Gastroesophageal sphincter (tissue), 4 donors: ENCODE data around the gene OXNAD1. TPM values are rescaled to one million over a fixed set of nuclear protein-coding genes. Genes with fewer than 3 reads are reported as not detected.

ENCODE experiments used
- ATAC-seq: fragments of 150-250 bp; one replicate; pipeline ENCODE4 v1.9.1; 2016; ENCODE audit warnings: mild to moderate bottlenecking, moderate library complexity
- H3K27ac ChIP-seq, 4 donors: fragments of 200-600 bp; sonication (generic) in 3 of 4; 1 replicate in 3 of 4; 2 replicates in 1 of 4; pipeline ENCODE4 v1.5.1; 2016 to 2019
- H3K27me3 ChIP-seq: fragments of 200-600 bp; sonication (generic); one replicate; pipeline ENCODE4 v1.5.1; 2019
- H3K36me3 ChIP-seq, 2 donors: fragments of 200-600 bp; sonication (generic); one replicate each; pipeline ENCODE4 v1.5.1; 2019; ENCODE audit warnings: control low read depth in 1 of 2
- H3K4me1 ChIP-seq, 3 donors: fragments of 200-600 bp; sonication (generic); 1 replicate in 2 of 3; 2 replicates in 1 of 3; pipeline ENCODE4 v1.5.1; 2016 to 2019; ENCODE audit warnings: control low read depth in 2 of 3
- H3K4me3 ChIP-seq, 2 donors: fragments of 200-600 bp; sonication (generic); one replicate each; pipeline ENCODE4 v1.5.1; 2019; ENCODE audit warnings: mild to moderate bottlenecking in 1 of 2, moderate library complexity in 1 of 2
- H3K9me3 ChIP-seq, 3 donors: fragments of 200-600 bp; sonication (generic); one replicate each; pipeline ENCODE4 v1.5.1; 2017 to 2019; ENCODE audit warnings: control low read depth in 2 of 3
- EP300 ChIP-seq: sonication (generic); formaldehyde crosslinking; IDR thresholded peaks from one replicate; pipeline ENCODE4 v1.6.1; 2017; ENCODE audit warnings: antibody characterized with exemption, mild to moderate bottlenecking
- POLR2A ChIP-seq, 2 donors: fragments of 450-650 bp; IDR thresholded peaks; one replicate each; pipeline ENCODE4 v1.6.1; 2017; ENCODE audit warnings: antibody characterized with exemption in 2 of 2, mild to moderate bottlenecking in 2 of 2, moderate library complexity in 1 of 2
- POLR2AphosphoS5 ChIP-seq: sonication (generic); formaldehyde crosslinking; IDR thresholded peaks from one replicate; pipeline ENCODE4 v1.6.1; 2017; ENCODE audit warnings: antibody characterized with exemption
- WGBS, 2 donors: methylation state at CpG; one replicate each; pipeline ENCODE4 v1.1.5; 2018; ENCODE audit warnings: low coverage in 1 of 2; 5-methylcytosine and 5-hydroxymethylcytosine counted together
- total RNA-seq, 4 donors: library from RNA; depleted of rRNA; stranded (reverse); fragments of >200 nt; gene quantifications; one replicate each; pipeline ENCODE4 v1.1.0, GENCODE V29; 2016
- TF ChIP-seq, protein P1 (sequence below), 4 experiments: fragments of 200-600 bp in 2 of 4; fragments of 450-650 bp in 2 of 4; sonication (generic) in 1 of 4; IDR thresholded peaks; one replicate each; pipeline ENCODE4 v1.5.1; 2017 to 2019; ENCODE audit warnings: antibody characterized with exemption in 4 of 4, mild to moderate bottlenecking in 2 of 4, moderate library complexity in 2 of 4

OXNAD1 gene
- total RNA-seq, 4 donors from 2014 or later, result 10.2 to 13.2 (median 12.4) TPM

DNA sequence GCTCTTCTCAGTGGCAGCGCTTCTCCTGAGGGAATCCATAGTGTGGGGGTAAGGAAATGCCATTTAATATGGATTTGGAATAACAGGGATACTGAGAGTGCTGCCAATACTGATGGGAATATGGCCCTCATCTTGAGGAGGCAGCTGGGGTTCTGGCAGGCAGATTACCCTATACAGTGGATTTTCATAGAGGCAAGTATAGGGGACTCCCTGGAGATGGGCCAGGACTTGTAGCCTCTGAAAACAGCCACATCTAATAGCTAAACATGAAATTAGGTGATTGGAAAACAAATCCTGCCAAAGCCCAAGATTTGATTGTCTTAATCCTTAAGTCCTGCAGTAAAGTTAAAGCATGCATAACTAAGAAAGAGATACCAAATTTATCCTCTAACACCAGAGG lies 31.2 kb upstream of the OXNAD1 start:
- Histone ChIP-seq H3K27ac (no peak overlapping the region), H3K27me3 (no peaks in the 10 kb centered on the region), H3K36me3 (no peaks in the 10 kb centered on the region), H3K4me1 (no peaks in the 10 kb centered on the region), H3K9me3 (no peaks in the 10 kb centered on the region), H3K4me3 (no peak overlapping the region)
- ATAC-seq, result no peak
- TF ChIP-seq, protein P1, sequence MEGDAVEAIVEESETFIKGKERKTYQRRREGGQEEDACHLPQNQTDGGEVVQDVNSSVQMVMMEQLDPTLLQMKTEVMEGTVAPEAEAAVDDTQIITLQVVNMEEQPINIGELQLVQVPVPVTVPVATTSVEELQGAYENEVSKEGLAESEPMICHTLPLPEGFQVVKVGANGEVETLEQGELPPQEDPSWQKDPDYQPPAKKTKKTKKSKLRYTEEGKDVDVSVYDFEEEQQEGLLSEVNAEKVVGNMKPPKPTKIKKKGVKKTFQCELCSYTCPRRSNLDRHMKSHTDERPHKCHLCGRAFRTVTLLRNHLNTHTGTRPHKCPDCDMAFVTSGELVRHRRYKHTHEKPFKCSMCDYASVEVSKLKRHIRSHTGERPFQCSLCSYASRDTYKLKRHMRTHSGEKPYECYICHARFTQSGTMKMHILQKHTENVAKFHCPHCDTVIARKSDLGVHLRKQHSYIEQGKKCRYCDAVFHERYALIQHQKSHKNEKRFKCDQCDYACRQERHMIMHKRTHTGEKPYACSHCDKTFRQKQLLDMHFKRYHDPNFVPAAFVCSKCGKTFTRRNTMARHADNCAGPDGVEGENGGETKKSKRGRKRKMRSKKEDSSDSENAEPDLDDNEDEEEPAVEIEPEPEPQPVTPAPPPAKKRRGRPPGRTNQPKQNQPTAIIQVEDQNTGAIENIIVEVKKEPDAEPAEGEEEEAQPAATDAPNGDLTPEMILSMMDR (IDR thresholded peaks at IDR 0.05), result no peak
- TF ChIP-seq POLR2AphosphoS5 (no peak), POLR2A (IDR thresholded peaks at IDR 0.05) (no peak), EP300 (no peak)
- WGBS, 2 donors, result no CpG with 5 or more reads among the region's 1 CpG

DNA sequence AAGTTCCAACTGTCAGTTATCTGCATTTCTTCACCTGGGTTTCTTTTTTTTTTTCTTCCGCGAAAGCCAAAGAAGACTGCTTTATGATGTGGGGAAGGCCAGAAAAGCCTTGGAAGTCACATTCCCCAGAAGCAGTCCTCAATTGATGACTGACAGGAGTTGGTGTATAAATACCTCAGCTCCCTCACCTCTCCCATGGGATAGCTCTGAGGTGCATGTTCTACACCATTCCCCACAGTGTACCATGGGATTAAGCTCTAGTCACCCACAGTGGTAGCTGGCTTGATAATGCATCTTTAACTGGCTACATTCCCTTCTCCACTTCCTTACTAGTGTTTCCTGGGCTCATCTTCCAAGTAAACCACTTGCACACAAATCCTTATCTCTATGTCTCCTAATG lies 30.7 kb upstream of the OXNAD1 start:
- Histone ChIP-seq H3K27me3 (no peaks in the 10 kb centered on the region), H3K27ac (no peak overlapping the region), H3K9me3 (no peaks in the 10 kb centered on the region), H3K36me3 (no peaks in the 10 kb centered on the region), H3K4me1 (no peaks in the 10 kb centered on the region), H3K4me3 (no peak overlapping the region)
- ATAC-seq, result no peak
- TF ChIP-seq POLR2A (IDR thresholded peaks at IDR 0.05) (no peak), POLR2AphosphoS5 (no peak), EP300 (no peak)
- TF ChIP-seq, protein P1 (IDR thresholded peaks at IDR 0.05), result no peak
- WGBS, 2 donors, result 84% methylated on average over 2 of the region's 2 CpGs; no CpG with 5 or more reads in 1 of the 2 donors

DNA sequence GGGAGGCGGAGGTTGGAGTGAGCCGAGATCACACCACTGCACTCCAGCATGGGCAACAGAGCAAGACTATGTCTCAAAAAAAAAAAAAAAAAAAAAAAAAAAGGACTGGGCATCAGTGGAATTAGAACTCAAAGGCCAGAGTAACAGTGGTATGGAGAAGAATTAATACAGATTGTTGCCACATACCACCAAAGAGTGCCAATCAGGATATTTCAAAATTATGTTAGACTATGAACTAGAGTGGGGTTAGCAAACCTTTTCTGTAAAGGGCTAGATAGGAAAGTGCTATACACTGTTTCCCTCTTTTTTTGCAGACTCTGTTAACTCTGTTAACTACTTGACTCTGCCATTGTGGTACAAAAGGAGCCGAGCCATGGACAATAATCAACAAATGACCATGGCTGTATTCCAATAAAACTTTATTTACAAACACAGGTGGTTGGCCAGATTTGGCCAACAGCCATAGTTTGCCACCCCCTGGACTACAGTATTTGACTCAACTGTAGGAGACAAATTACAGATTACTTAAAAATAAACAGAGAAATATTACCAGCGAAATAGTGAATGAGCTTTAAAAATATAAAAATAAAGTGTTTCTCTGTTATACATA lies 28.9 kb upstream of the OXNAD1 start:
- Histone ChIP-seq H3K27ac (no peak overlapping the region), H3K4me3 (no peak overlapping the region), H3K9me3 (no peaks in the 10 kb centered on the region), H3K36me3 (no peaks in the 10 kb centered on the region), H3K27me3 (no peaks in the 10 kb centered on the region), H3K4me1 (no peaks in the 10 kb centered on the region)
- TF ChIP-seq POLR2AphosphoS5 (no peak), EP300 (no peak), POLR2A (IDR thresholded peaks at IDR 0.05) (no peak)
- TF ChIP-seq, protein P1 (IDR thresholded peaks at IDR 0.05), result no peak
- no peak for ATAC-seq
- WGBS, 2 donors, result 56 to 91% methylated on average over 2 to 4 of the region's 4 CpGs

DNA sequence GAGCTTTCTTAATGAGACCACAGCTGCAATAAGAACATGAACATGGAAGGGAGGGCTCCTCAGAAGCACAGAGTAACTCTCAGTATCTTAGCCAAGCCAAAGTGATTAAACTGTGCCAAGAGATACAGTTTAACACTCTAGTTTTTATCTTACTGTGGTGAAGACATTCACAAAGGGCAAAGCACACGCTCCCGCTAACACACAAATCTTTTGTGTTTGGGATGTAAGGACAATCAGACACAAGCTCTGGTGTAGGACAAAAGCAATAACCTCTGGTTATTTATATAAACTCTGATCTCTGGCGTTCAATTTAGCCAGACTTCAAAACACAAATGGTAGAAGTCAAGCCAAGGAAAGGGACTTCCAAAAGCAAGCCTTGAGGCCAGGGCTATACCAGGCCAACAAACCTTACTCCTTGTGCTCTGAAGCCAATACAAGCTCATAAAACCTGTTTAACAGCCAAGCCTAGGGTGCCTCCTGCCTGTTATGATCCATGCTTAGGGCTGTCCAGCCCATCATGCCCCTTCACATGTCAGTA lies 28.1 kb upstream of the OXNAD1 start:
- WGBS, 2 donors, result 57 to 100% methylated on average over 1 to 2 of the region's 3 CpGs
- Histone ChIP-seq H3K27ac (no peak overlapping the region), H3K4me3 (no peak overlapping the region), H3K4me1 (no peaks in the 10 kb centered on the region), H3K27me3 (no peaks in the 10 kb centered on the region), H3K9me3 (no peaks in the 10 kb centered on the region), H3K36me3 (no peaks in the 10 kb centered on the region)
- no peak for ATAC-seq
- TF ChIP-seq EP300 (no peak), POLR2AphosphoS5 (no peak), POLR2A (IDR thresholded peaks at IDR 0.05) (no peak)
- TF ChIP-seq, protein P1 (IDR thresholded peaks at IDR 0.05), result no peak
